GM18526 (cell line): ENCODE data around the gene DCST1.

Experiments
- POLR2A ChIP-seq: IDR thresholded peaks from 3 replicates; pipeline ENCODE4 v1.6.1; 2011; ENCODE audit not compliant: insufficient read length; ENCODE audit errors: extremely low read depth

Gene DCST1

DNA sequence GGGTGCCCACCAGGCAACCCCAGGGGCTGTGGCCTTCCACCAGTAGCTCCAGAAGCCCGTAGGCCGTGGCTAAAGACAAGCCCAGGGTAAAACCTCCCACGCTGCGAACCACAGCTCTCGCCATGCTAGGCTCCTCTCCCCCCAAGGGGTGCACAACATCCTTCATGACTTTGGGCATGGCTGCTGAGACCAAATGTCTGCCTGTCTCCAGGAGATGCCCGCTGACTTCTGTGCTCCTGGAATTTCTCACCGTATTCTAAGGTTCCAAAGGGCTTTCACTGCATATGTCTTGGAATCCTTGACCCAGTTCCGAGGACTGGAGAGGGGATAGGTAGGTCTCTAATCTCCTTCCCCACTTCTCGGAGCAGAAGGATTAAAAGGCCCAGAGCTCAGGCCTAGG, at the start of gene DCST1, which contains the start of gene DCST2:
DCST1 (plus strand) TSS at position 301 of the 400 bp plus-strand sequence. CDS start 213 bp downstream, outside the sequence.
DCST2 (minus strand) TSS at position 258 of the 400 bp plus-strand sequence; CDS start at position 178, 80 bp downstream.
- no peak for TF ChIP-seq POLR2A

DNA sequence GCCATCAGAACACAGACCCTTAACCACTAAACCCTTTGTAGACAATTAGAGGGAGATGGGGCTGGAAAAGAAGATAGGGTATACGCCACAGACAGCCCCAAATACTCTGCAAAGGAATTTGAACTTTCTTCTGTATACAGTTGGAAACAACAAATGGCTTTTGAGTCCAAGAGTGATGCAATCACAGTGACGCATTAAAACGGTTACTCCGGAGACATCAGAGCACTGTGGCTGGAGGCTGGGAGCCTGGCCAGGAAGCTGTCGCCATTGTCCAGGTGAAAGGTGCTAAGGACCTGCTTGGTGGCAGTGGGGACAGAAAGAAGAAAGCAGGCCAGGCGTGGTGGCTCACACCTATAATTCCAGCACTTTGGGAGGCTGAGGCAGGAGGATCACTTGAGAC, 46.3 kb upstream of the DCST1 start:
- no peak for TF ChIP-seq POLR2A

GRCh38 chr1:154988058-154988954, 45.3 kb upstream of the DCST1 start:
- no peak for TF ChIP-seq POLR2A

DNA sequence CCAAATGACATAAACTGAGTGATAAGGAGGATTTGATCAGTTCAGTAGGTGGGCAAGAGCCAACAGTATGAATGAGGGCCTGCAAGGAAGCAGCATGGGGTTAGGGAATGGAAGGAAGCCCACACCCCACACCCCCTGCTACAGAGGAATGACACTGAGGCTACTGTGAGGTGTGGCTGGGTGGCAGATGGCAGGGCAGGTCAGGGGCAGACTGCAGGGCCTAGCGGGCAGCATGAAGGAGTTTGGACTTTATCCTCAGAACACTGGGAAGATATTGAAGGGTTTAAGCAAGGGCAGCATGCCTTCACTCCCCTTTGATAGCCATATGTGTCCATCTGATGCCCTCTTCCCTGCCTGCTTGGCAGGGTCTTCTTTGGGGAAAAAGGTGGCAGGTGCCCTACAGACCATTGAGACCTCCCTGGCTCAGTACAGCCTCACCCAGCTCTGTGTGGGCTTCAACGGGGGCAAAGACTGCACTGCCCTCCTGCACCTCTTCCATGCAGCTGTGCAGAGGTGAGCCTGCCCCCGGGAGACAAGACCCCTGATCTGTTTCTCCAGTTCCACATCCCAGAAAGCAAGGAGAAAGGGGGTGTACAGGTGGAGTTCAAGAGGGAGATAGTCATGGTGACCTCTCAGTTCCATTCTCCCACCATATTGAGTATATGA, 44.3 kb upstream of the DCST1 start:
- no peak for TF ChIP-seq POLR2A

GRCh38 chr1:154990276-154990675, 43.3 kb upstream of the DCST1 start:
- TF ChIP-seq POLR2A = no peak

- TF ChIP-seq POLR2A = no peak
Measured at GRCh38 chr1:154992721-154993571, 40.7 kb upstream of the DCST1 start.

- no peak for TF ChIP-seq POLR2A
Measured at GRCh38 chr1:154993572-154994268, 39.9 kb upstream of the DCST1 start, which contains the start of gene LENEP. Gene LENEP, plus strand, starts transcription at chr1:154993586. Its CDS starts 22 bp downstream, at chr1:154993608.

DNA sequence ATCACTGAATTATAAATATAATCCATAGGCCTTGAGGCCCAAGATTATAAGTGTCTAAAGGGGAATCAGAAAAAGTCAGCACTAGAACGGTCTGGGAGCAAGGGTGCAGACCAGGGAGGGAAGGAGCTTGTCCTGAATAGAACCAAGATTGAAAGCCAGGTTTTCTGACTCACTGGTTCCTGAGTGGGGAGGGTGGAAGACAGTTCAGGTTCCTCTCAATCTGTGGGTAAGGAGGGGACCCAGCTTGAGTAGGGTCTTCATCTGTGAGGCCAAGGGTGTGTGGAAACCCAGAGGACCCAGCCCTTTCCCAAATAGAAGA, 39.4 kb upstream of the DCST1 start:
- no peak for TF ChIP-seq POLR2A

GRCh38 chr1:154994591-154994990, 39.0 kb upstream of the DCST1 start:
- no peak for TF ChIP-seq POLR2A

GRCh38 chr1:154996966-154997701, 36.5 kb upstream of the DCST1 start:
- no peak for TF ChIP-seq POLR2A

DNA sequence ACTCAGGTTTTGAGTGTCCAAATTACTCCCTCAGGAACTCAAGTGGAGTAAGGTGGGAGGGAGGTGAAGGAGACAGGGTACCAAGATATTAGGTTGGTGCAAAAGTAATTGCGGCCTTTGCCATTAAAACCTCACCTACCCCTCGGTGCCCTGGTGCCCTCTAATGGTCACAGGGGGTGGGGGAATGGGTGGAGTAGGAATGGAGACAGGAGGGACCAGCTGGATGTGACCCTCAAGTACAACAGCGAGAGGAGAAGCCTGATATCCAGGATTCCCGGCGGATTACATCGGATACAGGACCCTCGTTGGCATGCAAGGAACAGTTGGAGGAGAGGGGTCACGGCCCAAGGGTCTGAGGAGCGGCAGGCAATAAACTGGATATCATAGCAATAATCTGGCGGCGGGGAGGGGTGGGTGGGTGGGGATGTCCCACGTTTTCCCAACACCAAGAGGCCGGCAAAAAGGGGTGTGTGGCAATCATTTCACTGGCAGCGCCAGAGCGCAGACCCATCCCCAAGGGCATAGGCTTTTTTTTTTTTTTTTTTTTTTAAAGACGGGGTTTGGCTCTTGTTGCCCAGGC, 35.3 kb upstream of the DCST1 start:
- no peak for TF ChIP-seq POLR2A

GRCh38 chr1:154998818-154999570, 34.6 kb upstream of the DCST1 start:
- peak; percentile 58 for TF ChIP-seq POLR2A
